A673 (cell line): Measurements from ENCODE around the gene AQP12B. TPM values are rescaled to one million over a fixed set of nuclear protein-coding genes. Genes with fewer than 3 reads are reported as not detected.

Source experiments
- BruUV-seq: library from RNA; stranded (reverse); fragments of 400-500 nt; replicated peaks from 2 replicates; lab custom pipeline; 2021; lab: Mats Ljungman, UMichigan
- CTCF ChIA-PET: fragments of 300-600 bp; sonication (Branson Sonifier 250); formaldehyde crosslinking; loops from one replicate; lab custom pipeline; 2022; ENCODE audit warnings: antibody characterized with exemption; lab: Charles Lee
- POLR2A ChIA-PET: fragments of 300-600 bp; sonication (Branson Sonifier 250); formaldehyde crosslinking; loops from one replicate; lab custom pipeline; 2022; ENCODE audit warnings: antibody characterized with exemption; ENCODE audit not compliant: low non-redundant PET; lab: Charles Lee
- DNase-seq: peaks from one replicate; pipeline ENCODE4 v3.0.0-alpha.2; 2015; ENCODE audit warnings: low spot score
- H3K27ac ChIP-seq: fragments of 200-600 bp; sonication (generic); 2 replicates; pipeline ENCODE4 v1.5.1; 2016; ENCODE audit warnings: mixed run types, low read depth, mild to moderate bottlenecking, mixed read lengths, antibody characterized with exemption, low read length; ENCODE audit not compliant: poor library complexity, severe bottlenecking
- H3K27me3 ChIP-seq: fragments of 200-600 bp; sonication (generic); replicated peaks from 2 replicates; pipeline ENCODE4 v1.6.1; 2017; ENCODE audit warnings: mixed run types, low read depth, mild to moderate bottlenecking, mixed read lengths, antibody characterized with exemption, low read length; ENCODE audit not compliant: insufficient read depth, poor library complexity
- H3K36me3 ChIP-seq: fragments of 200-600 bp; sonication (generic); 2 replicates; pipeline ENCODE4 v1.6.1; 2016; ENCODE audit warnings: mixed run types, mild to moderate bottlenecking, mixed read lengths, antibody characterized with exemption, low read length; ENCODE audit not compliant: insufficient read depth, poor library complexity, severe bottlenecking
- H3K4me1 ChIP-seq: fragments of 200-600 bp; sonication (generic); 2 replicates; pipeline ENCODE4 v1.6.1; 2017; ENCODE audit warnings: mixed run types, mild to moderate bottlenecking, mixed read lengths, antibody characterized with exemption, low read length; ENCODE audit not compliant: insufficient read depth, poor library complexity, severe bottlenecking
- H3K4me3 ChIP-seq: fragments of 200-600 bp; sonication (generic); 2 replicates; pipeline ENCODE4 v1.5.1; 2016; ENCODE audit warnings: low read depth, mixed run types, mild to moderate bottlenecking, mixed read lengths, low read length; ENCODE audit not compliant: poor library complexity, severe bottlenecking
- H3K9me3 ChIP-seq: fragments of 200-600 bp; sonication (generic); 2 replicates; pipeline ENCODE4 v1.6.1; 2016; ENCODE audit warnings: mixed run types, low read depth, mild to moderate bottlenecking, mixed read lengths, antibody characterized with exemption, low read length; ENCODE audit not compliant: poor library complexity, severe bottlenecking
- CTCF ChIP-seq: fragments of 300-800, 200-600 bp; sonication (generic); conservative IDR thresholded peaks from 2 replicates; pipeline ENCODE4 v1.5.1; 2017; ENCODE audit warnings: low read depth, mild to moderate bottlenecking, antibody characterized with exemption, low read length, moderate library complexity, mixed read lengths
- EZH2 ChIP-seq: fragments of 200-600 bp; sonication (generic); IDR thresholded peaks from 2 replicates; pipeline ENCODE4 v1.6.1; 2017; ENCODE audit warnings: borderline replicate concordance, low read depth, mild to moderate bottlenecking, mixed read lengths, antibody characterized with exemption, low read length; ENCODE audit not compliant: poor library complexity, severe bottlenecking
- intact Hi-C: fragments of 100-400 bp; cut with micrococcal nuclease; formaldehyde crosslinking; loops from one replicate; pipeline ENCODE4 v1.10.0; 2022; ENCODE audit not compliant: unreplicated experiment
- total RNA-seq: library from RNA; stranded (reverse); gene quantifications from 2 replicates; pipeline ENCODE4 v1.2.3, GENCODE V29; 2021

Gene AQP12B
- total RNA-seq, 1 experiment from 2014 or later, result not detected

- BruUV-seq, result no TSS peak
- H3K27me3 ChIP-seq, result no peaks in the 10 kb centered on the region
- no peaks in the 10 kb centered on the region for H3K9me3 ChIP-seq
- TF ChIP-seq CTCF (no peak), EZH2 (no peak)
- H3K27ac ChIP-seq, result no peak overlapping the region
- POLR2A ChIA-PET, result no interaction called here
- CTCF ChIA-PET, result no interaction called here
- H3K4me3 ChIP-seq, result no peak overlapping the region
- intact Hi-C loops, result no loop called here
- H3K4me1 ChIP-seq, result no peaks in the 10 kb centered on the region
- no peaks in the 10 kb centered on the region for H3K36me3 ChIP-seq
- no peak for DNase-seq
These were observed 50.4 kb downstream of the AQP12B start for GRCh38 chr2:240632306-240632721.

- Histone ChIP-seq H3K27me3 (no peaks in the 10 kb centered on the region), H3K4me3 (no peak overlapping the region), H3K4me1 (no peaks in the 10 kb centered on the region), H3K27ac (no peak overlapping the region), H3K36me3 (no peaks in the 10 kb centered on the region), H3K9me3 (no peaks in the 10 kb centered on the region)
- BruUV-seq, result no TSS peak
- DNase-seq, result no peak
- POLR2A ChIA-PET, result no interaction called here
- TF ChIP-seq EZH2 (no peak), CTCF (no peak)
- intact Hi-C loops, result no loop called here
- CTCF ChIA-PET, result no interaction called here
These were observed 51.0 kb downstream of the AQP12B start for GRCh38 chr2:240631548-240632305.

GRCh38 chr2:240630771-240631547, 51.7 kb downstream of the AQP12B start:
- H3K36me3 ChIP-seq, result no peaks in the 10 kb centered on the region
- TF ChIP-seq EZH2 (no peak), CTCF (no peak)
- ChIA-PET POLR2A (no interaction called here), CTCF (no interaction called here)
- no peaks in the 10 kb centered on the region for H3K27me3 ChIP-seq
- intact Hi-C loops, result no loop called here
- no peak for DNase-seq
- no peaks in the 10 kb centered on the region for H3K9me3 ChIP-seq
- H3K4me3 ChIP-seq, result no peak overlapping the region
- BruUV-seq, result no TSS peak
- no peak overlapping the region for H3K27ac ChIP-seq
- H3K4me1 ChIP-seq, result no peaks in the 10 kb centered on the region
